IMR-90 (cell line): ENCODE data around the gene RASSF9. TPM values are rescaled to one million over a fixed set of nuclear protein-coding genes. Genes with fewer than 3 reads are reported as not detected.
A peak's percentile ranks its signal among the peaks of the same experiment; 100 is the strongest.

Experiments
- ATAC-seq: fragments of 200-7000 bp; cut with Tn5 transposase; 2 replicates; pipeline ENCODE4 v1.9.1; 2020; ENCODE audit warnings: low read depth, mild to moderate bottlenecking, moderate library complexity
- BruUV-seq: library from RNA; stranded (reverse); fragments of 400-500 nt; replicated peaks from 2 replicates; lab custom pipeline; 2021; lab: Mats Ljungman, UMichigan
- CTCF ChIA-PET: fragments of 300-600 bp; formaldehyde crosslinking; extraction: SDS; loops from one replicate; lab custom pipeline; 2021; ENCODE audit warnings: antibody characterized with exemption; lab: Yijun Ruan, JAX
- POLR2A ChIA-PET: fragments of 300-600 bp; sonication (Branson Sonifier 250); formaldehyde crosslinking; loops from one replicate; lab custom pipeline; 2022; ENCODE audit warnings: antibody characterized with exemption; ENCODE audit not compliant: unreplicated experiment; lab: Charles Lee
- DNase-seq: peaks from one replicate; pipeline ENCODE4 v3.0.0; 2013
- H2AFZ ChIP-seq: replicated peaks from 2 replicates; pipeline ENCODE3; 2013; ENCODE audit warnings: low read length, mild to moderate bottlenecking; ENCODE audit not compliant: poor library complexity
- H2AK5ac ChIP-seq: 2 replicates; pipeline ENCODE4 v1.6.1; 2013; ENCODE audit warnings: low read depth, low read length, inconsistent platforms
- H2AK9ac ChIP-seq: replicated peaks from 2 replicates; pipeline ENCODE3; 2013; ENCODE audit warnings: mild to moderate bottlenecking, low read depth, low read length, moderate library complexity; ENCODE audit not compliant: poor library complexity
- H2BK120ac ChIP-seq: 2 replicates; pipeline ENCODE4 v1.6.1; 2013; ENCODE audit warnings: low read depth, low read length, inconsistent platforms
- H2BK15ac ChIP-seq: 3 replicates; pipeline ENCODE4 v1.6.1; 2013; ENCODE audit warnings: low read depth, low read length, inconsistent platforms
- H2BK20ac ChIP-seq: 2 replicates; pipeline ENCODE4 v1.6.1; 2013; ENCODE audit warnings: low read depth, mild to moderate bottlenecking, inconsistent platforms, low read length, moderate library complexity
- H2BK5ac ChIP-seq: 2 replicates; pipeline ENCODE4 v1.6.1; 2013; ENCODE audit warnings: mild to moderate bottlenecking, low read depth, low read length, inconsistent platforms; ENCODE audit not compliant: poor library complexity, severe bottlenecking
- H3K14ac ChIP-seq: replicated peaks from 2 replicates; pipeline ENCODE4 v1.6.1; 2013; ENCODE audit warnings: low read depth, low read length, inconsistent platforms
- H3K18ac ChIP-seq: 2 replicates; pipeline ENCODE4 v1.6.1; 2013; ENCODE audit warnings: low read depth, low read length, control low read depth
- H3K23ac ChIP-seq: 2 replicates; pipeline ENCODE4 v1.6.1; 2013; ENCODE audit warnings: low read depth, low read length, inconsistent platforms
- H3K27ac ChIP-seq: 2 replicates; pipeline ENCODE4 v1.5.1; 2013; ENCODE audit warnings: mild to moderate bottlenecking, control low read depth, low read length; ENCODE audit not compliant: insufficient read depth
- H3K27me3 ChIP-seq: 2 replicates; pipeline ENCODE4 v1.6.1; 2013; ENCODE audit warnings: low read length; ENCODE audit not compliant: control insufficient read depth, insufficient read depth
- H3K36me3 ChIP-seq: 2 replicates; pipeline ENCODE4 v1.6.1; 2013; ENCODE audit warnings: low read length, mixed read lengths; ENCODE audit not compliant: control insufficient read depth, insufficient read depth
- H3K4ac ChIP-seq: 2 replicates; pipeline ENCODE4 v1.6.1; 2013; ENCODE audit warnings: low read depth, low read length, inconsistent platforms
- H3K4me1 ChIP-seq: 2 replicates; pipeline ENCODE4 v1.6.1; 2013; ENCODE audit warnings: low read length, mixed read lengths; ENCODE audit not compliant: control insufficient read depth, insufficient read depth
- H3K4me2 ChIP-seq: 2 replicates; pipeline ENCODE4 v1.6.1; 2013; ENCODE audit warnings: low read depth, mild to moderate bottlenecking, control low read depth, low read length, moderate library complexity
- H3K4me3 ChIP-seq: 2 replicates; pipeline ENCODE4 v1.5.1; 2013; ENCODE audit warnings: low read depth, mild to moderate bottlenecking, control low read depth, low read length, moderate library complexity; ENCODE audit not compliant: insufficient read depth
- H3K56ac ChIP-seq: 2 replicates; pipeline ENCODE4 v1.6.1; 2013; ENCODE audit warnings: low read length, inconsistent platforms; ENCODE audit not compliant: insufficient read depth; ENCODE audit errors: extremely low read depth
- H3K79me1 ChIP-seq, 2 experiments: 2 replicates each; pipeline ENCODE4 v1.6.1; 2013; ENCODE audit warnings: low read length in 2 of 2, inconsistent platforms in 1 of 2, low read depth in 1 of 2
- H3K9ac ChIP-seq: 2 replicates; pipeline ENCODE4 v1.6.1; 2013; ENCODE audit warnings: low read depth, low read length, control low read depth
- H3K9me1 ChIP-seq: 2 replicates; pipeline ENCODE4 v1.6.1; 2013; ENCODE audit warnings: low read length, inconsistent platforms; ENCODE audit not compliant: insufficient read depth
- H3K9me3 ChIP-seq: 2 replicates; pipeline ENCODE4 v1.6.1; 2013; ENCODE audit warnings: low read length; ENCODE audit not compliant: control insufficient read depth, insufficient read depth
- H4K20me1 ChIP-seq: 2 replicates; pipeline ENCODE4 v1.6.1; 2013; ENCODE audit warnings: low read length, inconsistent platforms; ENCODE audit not compliant: insufficient read depth
- H4K5ac ChIP-seq: 2 replicates; pipeline ENCODE4 v1.6.1; 2013; ENCODE audit warnings: mild to moderate bottlenecking, low read depth, low read length, control low read depth
- H4K8ac ChIP-seq, 2 experiments: 2 replicates each; pipeline ENCODE4 v1.6.1; 2013; ENCODE audit warnings: low read depth in 2 of 2, low read length in 2 of 2, control low read depth in 1 of 2, inconsistent platforms in 1 of 2
- H4K91ac ChIP-seq: 2 replicates; pipeline ENCODE4 v1.6.1; 2013; ENCODE audit warnings: low read depth, low read length, inconsistent platforms; ENCODE audit not compliant: insufficient read depth
- CEBPB ChIP-seq: IDR thresholded peaks from 2 replicates; pipeline ENCODE4 v1.6.1; 2012; ENCODE audit warnings: low read depth, low read length, improper control_type of control experiment
- RCOR1 ChIP-seq: IDR thresholded peaks from 2 replicates; pipeline ENCODE4 v1.6.1; 2012; ENCODE audit warnings: mild to moderate bottlenecking, low read length, improper control_type of control experiment; ENCODE audit not compliant: insufficient replicate concordance
- WGBS, 2 experiments: methylation state at CpG; one replicate each; pipeline versions ENCODE4 v1.1.5 to v1.1.7; 2013; ENCODE audit warnings: missing lambda C conversion rate in 2 of 2; ENCODE audit not compliant: insufficient read length in 1 of 2; ENCODE audit errors: extremely low coverage in 2 of 2; 5-methylcytosine and 5-hydroxymethylcytosine counted together
- dilution Hi-C: fragments of 300-500 bp; cut with HindIII; formaldehyde crosslinking; loops from one replicate; pipeline ENCODE4 v1.14.3; 2018; ENCODE audit warnings: low sequenced_read_pairs; ENCODE audit not compliant: unreplicated experiment
- in situ Hi-C: fragments of 300-500 bp; cut with MboI; formaldehyde crosslinking; loops from 3 replicates; pipeline ENCODE4 v1.14.3; 2019; ENCODE audit warnings: low sequenced_read_pairs, inconsistent platforms, mixed read lengths
- intact Hi-C: fragments of 100-400 bp; cut with micrococcal nuclease; formaldehyde crosslinking; loops from 2 replicates; pipeline ENCODE4 v1.10.0; 2022
- polyA plus RNA-seq, 3 experiments: library from polyadenylated mRNA; depleted of rRNA; stranded (reverse); fragments of >200 nt; gene quantifications; 2 replicates each; pipeline ENCODE4 v1.2.3, GENCODE V29; 2012; ENCODE audit warnings: low replicate concordance in 1 of 3
- total RNA-seq: library from RNA; depleted of rRNA; stranded (reverse); fragments of >200 nt; gene quantifications from 2 replicates; pipeline ENCODE4 v1.2.3, GENCODE V29; 2012
- TF ChIP-seq, protein P1 (sequence below): conservative IDR thresholded peaks from 2 replicates; pipeline ENCODE4 v1.5.1; 2012; ENCODE audit warnings: mild to moderate bottlenecking, low read depth, low read length, improper control_type of control experiment

The RASSF9 gene
- total and polyA plus RNA-seq, 2 of the 4 experiments (the other 2 are of a cell fraction) = 0.09 to 0.18 TPM

DNA sequence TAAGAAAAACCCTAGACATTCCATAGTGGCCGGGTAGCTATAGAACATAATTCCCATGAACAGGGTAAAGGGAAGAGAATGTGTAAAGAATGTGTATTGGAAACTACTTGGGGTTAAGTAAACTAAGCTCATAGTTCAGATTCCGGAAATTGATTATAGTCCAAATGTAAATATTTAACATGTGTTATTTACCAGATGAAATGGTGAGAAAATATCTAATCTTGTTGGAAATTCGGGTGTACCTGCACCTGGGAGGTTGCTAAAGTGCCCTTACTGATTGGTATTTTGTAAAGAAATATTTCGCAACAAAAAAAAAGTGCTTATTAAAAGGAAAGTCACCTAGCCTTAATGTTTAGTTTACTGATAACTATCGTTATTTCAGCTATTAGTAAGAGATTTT is 14.4 kb downstream of the RASSF9 start:
- H3K27ac ChIP-seq = no peak overlapping the region
- BruUV-seq = no TSS peak
- dilution Hi-C loops (no loop called here), intact Hi-C loops (no loop called here), in situ Hi-C loops (no loop called here)
- no peak overlapping the region for H2AK5ac ChIP-seq
- H3K4me2 ChIP-seq = no peak overlapping the region
- H3K27me3 ChIP-seq = no peaks in the 10 kb centered on the region
- H3K4me1 ChIP-seq = no peaks in the 10 kb centered on the region
- H2AK9ac ChIP-seq = no peak overlapping the region
- H3K4ac ChIP-seq = no peak overlapping the region
- no peaks in the 10 kb centered on the region for H3K79me1 ChIP-seq
- H3K56ac ChIP-seq = no peak overlapping the region
- no peak overlapping the region for H3K4me3 ChIP-seq
- H3K23ac ChIP-seq = no peak overlapping the region
- no peak overlapping the region for H3K18ac ChIP-seq
- TF ChIP-seq, protein P1, sequence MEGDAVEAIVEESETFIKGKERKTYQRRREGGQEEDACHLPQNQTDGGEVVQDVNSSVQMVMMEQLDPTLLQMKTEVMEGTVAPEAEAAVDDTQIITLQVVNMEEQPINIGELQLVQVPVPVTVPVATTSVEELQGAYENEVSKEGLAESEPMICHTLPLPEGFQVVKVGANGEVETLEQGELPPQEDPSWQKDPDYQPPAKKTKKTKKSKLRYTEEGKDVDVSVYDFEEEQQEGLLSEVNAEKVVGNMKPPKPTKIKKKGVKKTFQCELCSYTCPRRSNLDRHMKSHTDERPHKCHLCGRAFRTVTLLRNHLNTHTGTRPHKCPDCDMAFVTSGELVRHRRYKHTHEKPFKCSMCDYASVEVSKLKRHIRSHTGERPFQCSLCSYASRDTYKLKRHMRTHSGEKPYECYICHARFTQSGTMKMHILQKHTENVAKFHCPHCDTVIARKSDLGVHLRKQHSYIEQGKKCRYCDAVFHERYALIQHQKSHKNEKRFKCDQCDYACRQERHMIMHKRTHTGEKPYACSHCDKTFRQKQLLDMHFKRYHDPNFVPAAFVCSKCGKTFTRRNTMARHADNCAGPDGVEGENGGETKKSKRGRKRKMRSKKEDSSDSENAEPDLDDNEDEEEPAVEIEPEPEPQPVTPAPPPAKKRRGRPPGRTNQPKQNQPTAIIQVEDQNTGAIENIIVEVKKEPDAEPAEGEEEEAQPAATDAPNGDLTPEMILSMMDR = no peak
- TF ChIP-seq RCOR1 (no peak), CEBPB (peak; percentile 71)
- DNase-seq (no peak), ATAC-seq (no peak)
- H3K9me3 ChIP-seq = no peaks in the 10 kb centered on the region
- no peak overlapping the region for H3K9ac ChIP-seq
- H2BK5ac ChIP-seq = no peak overlapping the region
- no peak overlapping the region for H2BK15ac ChIP-seq
- POLR2A ChIA-PET = no interaction called here
- no peaks in the 10 kb centered on the region for H4K20me1 ChIP-seq
- no peak overlapping the region for H4K8ac ChIP-seq
- no CpG with 5 or more reads among the region's 5 CpGs for WGBS, 2 experiments
- no peak overlapping the region for H4K91ac ChIP-seq
- H3K36me3 ChIP-seq = no peaks in the 10 kb centered on the region
- no peak overlapping the region for H4K5ac ChIP-seq
- H2BK20ac ChIP-seq = no peak overlapping the region
- H2AFZ ChIP-seq = no peak overlapping the region
- CTCF ChIA-PET = no interaction called here
- no peak overlapping the region for H2BK120ac ChIP-seq
- no peaks in the 10 kb centered on the region for H3K9me1 ChIP-seq
- H3K14ac ChIP-seq = no peak overlapping the region
